ENCODE measurements around the gene GNPDA1.
A peak's percentile ranks its signal among the peaks of the same experiment; 100 is the strongest.

The GNPDA1 gene

DNA sequence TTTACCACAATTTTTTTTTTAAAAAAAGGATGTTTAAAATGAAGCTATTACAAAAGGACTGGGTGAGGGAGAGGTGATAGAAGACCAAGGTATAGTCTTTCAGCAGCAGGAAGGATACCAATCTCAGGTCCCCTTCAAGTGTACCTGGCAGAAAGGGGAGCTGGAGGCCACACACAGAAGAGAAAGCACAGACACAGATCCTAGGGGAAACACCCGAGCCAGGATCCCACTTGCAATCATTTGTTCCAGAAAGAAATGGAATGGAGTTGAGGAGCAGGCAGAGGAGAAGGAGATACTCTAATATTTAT lies 5.6 kb downstream of the GNPDA1 start:
- no peak overlapping the region for H3K9ac ChIP-seq (ENCODE audit: low read depth, low read length, poor library complexity)
- H4K8ac ChIP-seq (ENCODE audit: low read depth, low read length) = no peak overlapping the region
- H2BK12ac ChIP-seq (ENCODE audit: low read length) = no peak overlapping the region
- peaks cover 20 to 42% of the 10 kb centered on the region in 2 donors for H3K36me3 ChIP-seq (replicated peaks in 1 of 2; ENCODE audit: control insufficient read depth in 2 of 2, insufficient read depth in 2 of 2, low read length in 2 of 2)
- H3K79me1 ChIP-seq (ENCODE audit: low read depth, low read length) = no peaks in the 10 kb centered on the region
- peaks cover 0 to 2% (median 0%) of the 10 kb centered on the region in 3 experiments for H3K27me3 ChIP-seq (ENCODE audit: control insufficient read depth in 3 of 3, insufficient read depth in 3 of 3, low read depth in 1 of 3, low read length in 3 of 3)
- H3K18ac ChIP-seq (ENCODE audit: low read length) = no peak overlapping the region
- no peak overlapping the region for H2AK5ac ChIP-seq (ENCODE audit: low read depth, low read length)
- no peak overlapping the region for H3K4ac ChIP-seq (ENCODE audit: low read length)
- WGBS, 2 donors (ENCODE audit: extremely low coverage in 2 of 2, insufficient read length in 2 of 2, insufficient replicate concordance in 1 of 2) = no CpG with 5 or more reads among the region's 1 CpG
- H3K9me3 ChIP-seq (replicated peaks in 1 of 2; ENCODE audit: control insufficient read depth in 2 of 2, insufficient read depth in 1 of 2, low read depth in 1 of 2, low read length in 2 of 2) = no peaks in the 10 kb centered on the region
- no peak overlapping the region for H2BK15ac ChIP-seq (ENCODE audit: low read length)
- no peak overlapping the region for H3K23ac ChIP-seq (ENCODE audit: low read depth, low read length, poor library complexity)
- H3K14ac ChIP-seq (ENCODE audit: low read length) = no peak overlapping the region
- H4K91ac ChIP-seq (ENCODE audit: low read depth, low read length, poor library complexity) = no peak overlapping the region
- DNase-seq (ENCODE audit: low spot score) = no peak
- H2AFZ ChIP-seq (ENCODE audit: low read length) = no peak overlapping the region
- no peak overlapping the region for H2BK5ac ChIP-seq (ENCODE audit: low read length)
- no peak overlapping the region for H3K4me2 ChIP-seq (ENCODE audit: insufficient read depth, low read length, poor library complexity, severe bottlenecking)
- no peak overlapping the region for H2BK120ac ChIP-seq (ENCODE audit: low read depth, low read length)
- no peak overlapping the region for H3K27ac ChIP-seq (replicated peaks; ENCODE audit: low read length)
- no peak overlapping the region for H3K4me3 ChIP-seq (ENCODE audit: low read length in 2 of 2)
- peaks cover 0 to 6% of the 10 kb centered on the region in 2 donors for H3K4me1 ChIP-seq (ENCODE audit: control insufficient read depth in 2 of 2, insufficient read depth in 1 of 2, low read depth in 1 of 2, low read length in 2 of 2)

GRCh38 chr5:142006363-142007236 lies 6.2 kb downstream of the GNPDA1 start:
- no CpG with 5 or more reads among the region's 3 CpGs for WGBS, 2 donors (ENCODE audit: extremely low coverage in 2 of 2, insufficient read length in 2 of 2, insufficient replicate concordance in 1 of 2)
- DNase-seq (ENCODE audit: low spot score) = no peak

DNA sequence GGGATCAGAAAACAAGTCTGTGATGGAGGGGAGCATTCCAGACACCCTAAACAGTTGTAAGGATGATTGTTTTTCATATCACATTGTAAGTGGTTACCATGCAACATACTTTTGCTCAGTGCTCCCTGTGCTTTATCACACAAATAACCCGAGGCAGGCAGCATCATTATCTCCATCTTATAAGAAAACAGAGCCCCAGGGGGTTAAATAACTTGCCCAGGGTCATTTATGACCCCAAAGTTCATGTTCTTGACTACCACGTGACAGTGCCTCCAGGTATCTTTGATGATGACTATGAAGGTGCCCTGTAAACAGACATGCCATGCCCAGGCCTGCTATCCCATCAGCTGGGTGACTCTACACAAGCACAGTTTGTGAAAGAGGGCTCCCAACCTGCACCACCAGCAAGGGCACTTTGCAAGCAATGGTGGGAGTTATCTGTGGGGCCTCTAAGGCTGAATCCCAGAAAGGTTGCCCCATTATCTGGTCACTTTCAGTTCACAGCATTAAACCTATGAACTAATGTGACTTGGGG lies 9.5 kb downstream of the GNPDA1 start:
- Histone ChIP-seq H3K4me2 (ENCODE audit: insufficient read depth, low read length, poor library complexity, severe bottlenecking) (no peak overlapping the region), H4K8ac (ENCODE audit: low read depth, low read length) (no peak overlapping the region), H3K4me3 (ENCODE audit: low read length in 2 of 2) (no peak overlapping the region), H2BK5ac (ENCODE audit: low read length) (no peak overlapping the region), H3K27ac (replicated peaks; ENCODE audit: low read length) (no peak overlapping the region), H3K14ac (ENCODE audit: low read length) (no peak overlapping the region), H3K27me3 (ENCODE audit: control insufficient read depth in 3 of 3, insufficient read depth in 3 of 3, low read depth in 1 of 3, low read length in 3 of 3) (peaks cover 0 to 2% (median 0%) of the 10 kb centered on the region in 3 experiments), H2AFZ (ENCODE audit: low read length) (no peak overlapping the region), H3K4ac (ENCODE audit: low read length) (no peak overlapping the region), H3K9ac (ENCODE audit: low read depth, low read length, poor library complexity) (no peak overlapping the region), H3K9me3 (replicated peaks in 1 of 2; ENCODE audit: control insufficient read depth in 2 of 2, insufficient read depth in 1 of 2, low read depth in 1 of 2, low read length in 2 of 2) (peaks cover 0 to 2% of the 10 kb centered on the region in 2 donors), H2BK120ac (ENCODE audit: low read depth, low read length) (no peak overlapping the region), H3K4me1 (ENCODE audit: control insufficient read depth in 2 of 2, insufficient read depth in 1 of 2, low read depth in 1 of 2, low read length in 2 of 2) (no peaks in the 10 kb centered on the region), H3K18ac (ENCODE audit: low read length) (no peak overlapping the region), H3K23ac (ENCODE audit: low read depth, low read length, poor library complexity) (no peak overlapping the region), H2BK15ac (ENCODE audit: low read length) (no peak overlapping the region), H4K91ac (ENCODE audit: low read depth, low read length, poor library complexity) (no peak overlapping the region), H2AK5ac (ENCODE audit: low read depth, low read length) (no peak overlapping the region), H3K36me3 (replicated peaks in 1 of 2; ENCODE audit: control insufficient read depth in 2 of 2, insufficient read depth in 2 of 2, low read length in 2 of 2) (peaks cover 47 to 50% of the 10 kb centered on the region in 2 donors), H3K79me1 (ENCODE audit: low read depth, low read length) (no peaks in the 10 kb centered on the region), H2BK12ac (ENCODE audit: low read length) (no peak overlapping the region)
- no peak for DNase-seq (ENCODE audit: low spot score)
- no CpG with 5 or more reads among the region's 2 CpGs for WGBS, 2 donors (ENCODE audit: extremely low coverage in 2 of 2, insufficient read length in 2 of 2, insufficient replicate concordance in 1 of 2)

More at GRCh38 chr5:142006363-142007236, 6.2 kb downstream of the GNPDA1 start:
- no peaks in the 10 kb centered on the region for H3K9me3 ChIP-seq (replicated peaks in 1 of 2; ENCODE audit: control insufficient read depth in 2 of 2, insufficient read depth in 1 of 2, low read depth in 1 of 2, low read length in 2 of 2)
- H3K23ac ChIP-seq (ENCODE audit: low read depth, low read length, poor library complexity) = peak overlapping the region; percentile 22
- no peak overlapping the region for H3K4ac ChIP-seq (ENCODE audit: low read length)
- H3K18ac ChIP-seq (ENCODE audit: low read length) = no peak overlapping the region
- peaks cover 0 to under 1% of the 10 kb centered on the region in 2 donors for H3K4me1 ChIP-seq (ENCODE audit: control insufficient read depth in 2 of 2, insufficient read depth in 1 of 2, low read depth in 1 of 2, low read length in 2 of 2)
- no peak overlapping the region for H2AFZ ChIP-seq (ENCODE audit: low read length)
- no peak overlapping the region for H2BK15ac ChIP-seq (ENCODE audit: low read length)
- no peak overlapping the region for H3K14ac ChIP-seq (ENCODE audit: low read length)
- no peak overlapping the region for H2BK5ac ChIP-seq (ENCODE audit: low read length)
- H3K4me2 ChIP-seq (ENCODE audit: insufficient read depth, low read length, poor library complexity, severe bottlenecking) = no peak overlapping the region
- H2BK120ac ChIP-seq (ENCODE audit: low read depth, low read length) = no peak overlapping the region
- H2AK5ac ChIP-seq (ENCODE audit: low read depth, low read length) = no peak overlapping the region
- H2BK12ac ChIP-seq (ENCODE audit: low read length) = no peak overlapping the region
- no peaks in the 10 kb centered on the region for H3K79me1 ChIP-seq (ENCODE audit: low read depth, low read length)
- H3K36me3 ChIP-seq (replicated peaks in 1 of 2; ENCODE audit: control insufficient read depth in 2 of 2, insufficient read depth in 2 of 2, low read length in 2 of 2) = peaks cover 26 to 45% of the 10 kb centered on the region in 2 donors
- H3K27me3 ChIP-seq (ENCODE audit: control insufficient read depth in 3 of 3, insufficient read depth in 3 of 3, low read depth in 1 of 3, low read length in 3 of 3) = peaks cover 0 to 2% (median 0%) of the 10 kb centered on the region in 3 experiments
- peak overlapping the region in 1 of 2 donors; percentile 29 for H3K4me3 ChIP-seq (ENCODE audit: low read length in 2 of 2)
- no peak overlapping the region for H3K9ac ChIP-seq (ENCODE audit: low read depth, low read length, poor library complexity)
- H4K91ac ChIP-seq (ENCODE audit: low read depth, low read length, poor library complexity) = no peak overlapping the region
- no peak overlapping the region for H3K27ac ChIP-seq (replicated peaks; ENCODE audit: low read length)
- no peak overlapping the region for H4K8ac ChIP-seq (ENCODE audit: low read depth, low read length)

DNA sequence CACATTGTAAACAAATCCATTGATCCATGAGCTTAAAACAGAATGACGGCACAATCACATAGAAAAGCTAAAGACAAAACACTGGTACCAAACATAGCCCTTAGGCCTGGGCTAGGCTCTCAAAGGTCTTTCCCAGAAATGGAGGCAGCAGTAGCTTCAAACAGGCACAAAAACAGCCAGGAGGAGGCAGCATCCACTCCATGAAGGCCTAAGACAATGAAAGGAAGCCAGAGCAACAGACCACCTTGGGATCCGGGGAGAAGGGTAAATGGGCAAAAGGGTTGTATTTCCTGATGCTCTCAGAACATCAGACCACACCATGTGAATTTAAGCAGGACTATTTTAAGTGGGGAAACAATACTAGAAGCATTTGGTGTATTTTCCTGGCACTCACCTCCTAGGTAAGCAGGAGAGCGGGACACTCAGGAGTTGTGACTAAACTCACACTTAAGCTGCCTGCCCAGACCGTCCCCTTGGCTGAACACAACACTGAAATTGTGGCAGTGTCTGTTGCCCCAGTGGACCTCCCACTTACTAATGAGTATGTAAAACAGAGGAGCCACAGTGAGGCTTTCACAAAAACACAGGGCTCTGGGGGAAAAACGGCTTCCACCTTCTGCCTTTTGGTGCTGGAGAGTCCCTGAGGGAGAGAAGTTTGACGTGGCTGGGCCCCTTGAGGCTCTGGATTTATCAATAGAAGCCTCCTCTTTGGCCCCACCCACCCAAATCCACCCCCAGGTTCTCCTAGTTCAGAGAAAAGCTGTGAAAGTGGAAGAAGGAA lies 11.9 kb downstream of the GNPDA1 start:
- Histone ChIP-seq H3K79me1 (ENCODE audit: low read depth, low read length) (no peaks in the 10 kb centered on the region), H3K4me3 (ENCODE audit: low read length in 2 of 2) (no peak overlapping the region), H3K36me3 (replicated peaks in 1 of 2; ENCODE audit: control insufficient read depth in 2 of 2, insufficient read depth in 2 of 2, low read length in 2 of 2) (peaks cover 36 to 61% of the 10 kb centered on the region in 2 donors), H4K8ac (ENCODE audit: low read depth, low read length) (no peak overlapping the region), H2BK12ac (ENCODE audit: low read length) (no peak overlapping the region), H3K14ac (ENCODE audit: low read length) (no peak overlapping the region), H2AFZ (ENCODE audit: low read length) (no peak overlapping the region), H2BK120ac (ENCODE audit: low read depth, low read length) (no peak overlapping the region), H3K18ac (ENCODE audit: low read length) (no peak overlapping the region), H3K4me1 (ENCODE audit: control insufficient read depth in 2 of 2, insufficient read depth in 1 of 2, low read depth in 1 of 2, low read length in 2 of 2) (no peaks in the 10 kb centered on the region), H3K9ac (ENCODE audit: low read depth, low read length, poor library complexity) (no peak overlapping the region), H3K4ac (ENCODE audit: low read length) (no peak overlapping the region), H2BK5ac (ENCODE audit: low read length) (no peak overlapping the region), H3K4me2 (ENCODE audit: insufficient read depth, low read length, poor library complexity, severe bottlenecking) (no peak overlapping the region), H3K9me3 (replicated peaks in 1 of 2; ENCODE audit: control insufficient read depth in 2 of 2, insufficient read depth in 1 of 2, low read depth in 1 of 2, low read length in 2 of 2) (peaks cover 0 to 2% of the 10 kb centered on the region in 2 donors), H4K91ac (ENCODE audit: low read depth, low read length, poor library complexity) (no peak overlapping the region), H2AK5ac (ENCODE audit: low read depth, low read length) (no peak overlapping the region), H3K23ac (ENCODE audit: low read depth, low read length, poor library complexity) (no peak overlapping the region), H3K27ac (replicated peaks; ENCODE audit: low read length) (no peak overlapping the region), H2BK15ac (ENCODE audit: low read length) (no peak overlapping the region), H3K27me3 (ENCODE audit: control insufficient read depth in 3 of 3, insufficient read depth in 3 of 3, low read depth in 1 of 3, low read length in 3 of 3) (peaks cover 0 to under 1% (median 0%) of the 10 kb centered on the region in 3 experiments)
- no peak for DNase-seq (ENCODE audit: low spot score)
- WGBS, 2 donors (ENCODE audit: extremely low coverage in 2 of 2, insufficient read length in 2 of 2, insufficient replicate concordance in 1 of 2) = no CpG with 5 or more reads among the region's 6 CpGs

All from neuronal stem cell (in vitro differentiated cells).